Limb (tissue), 2 donors: ENCODE results near the gene MESD.

Experiments
- DNase-seq, 2 donors: peaks; one replicate each; pipeline ENCODE4 v3.0.0-alpha.2; 2016; ENCODE audit errors: extremely low spot score in 2 of 2

The MESD gene

GRCh38 chr15:80991421-80991820 is 1.8 kb upstream of the MESD start:
- DNase-seq: no peak

GRCh38 chr15:80990955-80991354 is 1.3 kb upstream of the MESD start:
- DNase-seq: no peak

GRCh38 chr15:80989081-80989517 is 520 bp downstream of the MESD start:
- no peak for DNase-seq

- DNase-seq: no peak
These were observed 1.3 kb downstream of the MESD start for GRCh38 chr15:80988148-80988796.

GRCh38 chr15:80986487-80986886 is 3.1 kb downstream of the MESD start:
- no peak for DNase-seq

GRCh38 chr15:80985981-80986380 is 3.6 kb downstream of the MESD start:
- DNase-seq: no peak

GRCh38 chr15:80984856-80985255 is 4.8 kb downstream of the MESD start:
- DNase-seq: no peak

GRCh38 chr15:80982839-80983238 is 6.8 kb downstream of the MESD start:
- no peak for DNase-seq

- no peak for DNase-seq
These were observed 7.4 kb downstream of the MESD start for GRCh38 chr15:80982205-80982604.

GRCh38 chr15:80979538-80980200 is 9.9 kb downstream of the MESD start:
- no peak for DNase-seq

GRCh38 chr15:80978685-80979329 is 10.8 kb downstream of the MESD start:
- DNase-seq: no peak

- peak; percentile 53 to 75 for DNase-seq
These were observed 12.0 kb downstream of the MESD start for GRCh38 chr15:80977627-80978036.

GRCh38 chr15:80976851-80977250 is 12.8 kb downstream of the MESD start:
- DNase-seq: no peak

- no peak for DNase-seq
These were observed 14.7 kb downstream of the MESD start for GRCh38 chr15:80974914-80975313.

- DNase-seq: no peak
These were observed 17.3 kb downstream of the MESD start for GRCh38 chr15:80972276-80972675.

- DNase-seq: no peak
These were observed 18.5 kb downstream of the MESD start for GRCh38 chr15:80971143-80971542.

GRCh38 chr15:80970658-80971057 is 19.0 kb downstream of the MESD start:
- DNase-seq: no peak

- DNase-seq: peak; percentile 78
These were observed 19.5 kb downstream of the MESD start for GRCh38 chr15:80970018-80970657.

- no peak for DNase-seq
These were observed 20.3 kb downstream of the MESD start for GRCh38 chr15:80969316-80969715.

- DNase-seq: no peak
These were observed 21.6 kb downstream of the MESD start for GRCh38 chr15:80967991-80968510.

- DNase-seq: peak; percentile 49 to 51
These were observed 22.2 kb downstream of the MESD start for GRCh38 chr15:80967451-80967850.
